RWPE2 (cell line): Measurements from ENCODE around the gene MPC2.
A peak's percentile ranks its signal among the peaks of the same experiment; 100 is the strongest.

Source experiments
- ATAC-seq: fragments of 200-7000 bp; cut with Tn5 transposase; 3 replicates; pipeline ENCODE4 v1.9.1; 2021; ENCODE audit warnings: low read depth
- DNase-seq: peaks from one replicate; pipeline ENCODE4 v3.0.0-alpha.2; 2020; ENCODE audit warnings: low spot score
- H3K27ac ChIP-seq: fragments of 450-650 bp; 2 replicates; pipeline ENCODE4 v1.5.1; 2017; ENCODE audit warnings: mild to moderate bottlenecking; ENCODE audit not compliant: poor library complexity, severe bottlenecking
- H3K27me3 ChIP-seq: fragments of 250-450 bp; sonication (Bioruptor Pico); 2 replicates; pipeline ENCODE4 v1.5.1; 2021; ENCODE audit warnings: mild to moderate bottlenecking, moderate library complexity; ENCODE audit not compliant: insufficient read depth, poor library complexity, severe bottlenecking
- H3K36me3 ChIP-seq: fragments of 250-450 bp; sonication (Bioruptor Pico); 2 replicates; pipeline ENCODE4 v1.5.1; 2020; ENCODE audit warnings: low read depth, mild to moderate bottlenecking, moderate library complexity
- H3K4me1 ChIP-seq: fragments of 250-450 bp; sonication (Bioruptor Pico); 2 replicates; pipeline ENCODE4 v1.5.1; 2021; ENCODE audit warnings: mild to moderate bottlenecking, moderate library complexity; ENCODE audit not compliant: insufficient read depth, poor library complexity, severe bottlenecking
- H3K4me3 ChIP-seq: fragments of 250-450 bp; sonication (Bioruptor Pico); 2 replicates; pipeline ENCODE4 v1.5.1; 2021; ENCODE audit warnings: mild to moderate bottlenecking, moderate library complexity; ENCODE audit not compliant: severe bottlenecking
- H3K9me3 ChIP-seq: fragments of 250-450 bp; sonication (Bioruptor Pico); 2 replicates; pipeline ENCODE4 v1.5.1; 2021; ENCODE audit warnings: mild to moderate bottlenecking, moderate library complexity; ENCODE audit not compliant: severe bottlenecking
- TF ChIP-seq, protein P1 (sequence below): fragments of 450-650 bp; IDR thresholded peaks from one replicate; pipeline ENCODE4 v1.5.1; 2017; ENCODE audit warnings: mild to moderate bottlenecking, moderate library complexity; ENCODE audit not compliant: poor library complexity, severe bottlenecking

The MPC2 gene

DNA sequence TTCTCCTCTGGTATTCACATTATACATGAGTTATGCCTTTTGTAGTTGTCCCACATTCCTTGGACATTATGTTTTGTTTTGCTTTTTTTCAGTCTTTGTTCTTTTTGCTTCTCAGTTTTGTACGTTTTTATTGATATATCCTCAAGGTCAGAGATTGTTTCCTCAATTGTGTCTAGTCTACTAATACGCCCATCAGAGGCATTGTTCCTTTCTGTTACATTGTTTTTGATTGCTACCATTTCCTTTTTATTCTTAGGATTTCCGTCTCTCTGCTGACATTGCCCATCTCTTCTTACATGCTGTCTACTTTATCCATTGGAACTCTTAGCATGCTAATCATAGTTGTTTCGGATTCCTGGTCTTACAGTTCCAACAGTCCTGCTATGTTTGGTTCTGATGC is 27.8 kb upstream of the MPC2 start:
- no peaks in the 10 kb centered on the region for H3K4me1 ChIP-seq
- ATAC-seq: no peak
- DNase-seq: no peak

GRCh38 chr1:167957710-167958109 is 20.8 kb upstream of the MPC2 start:
- no peaks in the 10 kb centered on the region for H3K27me3 ChIP-seq
- H3K36me3 ChIP-seq: peaks cover 22% of the 10 kb centered on the region
- DNase-seq (no peak), ATAC-seq (peak; percentile 48; the same call in 1 of the 3 replicates)
- H3K27ac ChIP-seq: no peak overlapping the region
- no peaks in the 10 kb centered on the region for H3K9me3 ChIP-seq
- peaks cover 11% of the 10 kb centered on the region for H3K4me1 ChIP-seq
- H3K4me3 ChIP-seq: no peak overlapping the region
- TF ChIP-seq, protein P1, sequence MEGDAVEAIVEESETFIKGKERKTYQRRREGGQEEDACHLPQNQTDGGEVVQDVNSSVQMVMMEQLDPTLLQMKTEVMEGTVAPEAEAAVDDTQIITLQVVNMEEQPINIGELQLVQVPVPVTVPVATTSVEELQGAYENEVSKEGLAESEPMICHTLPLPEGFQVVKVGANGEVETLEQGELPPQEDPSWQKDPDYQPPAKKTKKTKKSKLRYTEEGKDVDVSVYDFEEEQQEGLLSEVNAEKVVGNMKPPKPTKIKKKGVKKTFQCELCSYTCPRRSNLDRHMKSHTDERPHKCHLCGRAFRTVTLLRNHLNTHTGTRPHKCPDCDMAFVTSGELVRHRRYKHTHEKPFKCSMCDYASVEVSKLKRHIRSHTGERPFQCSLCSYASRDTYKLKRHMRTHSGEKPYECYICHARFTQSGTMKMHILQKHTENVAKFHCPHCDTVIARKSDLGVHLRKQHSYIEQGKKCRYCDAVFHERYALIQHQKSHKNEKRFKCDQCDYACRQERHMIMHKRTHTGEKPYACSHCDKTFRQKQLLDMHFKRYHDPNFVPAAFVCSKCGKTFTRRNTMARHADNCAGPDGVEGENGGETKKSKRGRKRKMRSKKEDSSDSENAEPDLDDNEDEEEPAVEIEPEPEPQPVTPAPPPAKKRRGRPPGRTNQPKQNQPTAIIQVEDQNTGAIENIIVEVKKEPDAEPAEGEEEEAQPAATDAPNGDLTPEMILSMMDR: no peak

More for the DNA sequence above, 27.8 kb upstream of the MPC2 start:
- H3K4me3 ChIP-seq: no peak overlapping the region
- no peak overlapping the region for H3K27ac ChIP-seq
- no peaks in the 10 kb centered on the region for H3K9me3 ChIP-seq
- no peaks in the 10 kb centered on the region for H3K27me3 ChIP-seq
- TF ChIP-seq, protein P1: no peak
- H3K36me3 ChIP-seq: peaks cover 25% of the 10 kb centered on the region; the same call in 1 of the 2 replicates

DNA sequence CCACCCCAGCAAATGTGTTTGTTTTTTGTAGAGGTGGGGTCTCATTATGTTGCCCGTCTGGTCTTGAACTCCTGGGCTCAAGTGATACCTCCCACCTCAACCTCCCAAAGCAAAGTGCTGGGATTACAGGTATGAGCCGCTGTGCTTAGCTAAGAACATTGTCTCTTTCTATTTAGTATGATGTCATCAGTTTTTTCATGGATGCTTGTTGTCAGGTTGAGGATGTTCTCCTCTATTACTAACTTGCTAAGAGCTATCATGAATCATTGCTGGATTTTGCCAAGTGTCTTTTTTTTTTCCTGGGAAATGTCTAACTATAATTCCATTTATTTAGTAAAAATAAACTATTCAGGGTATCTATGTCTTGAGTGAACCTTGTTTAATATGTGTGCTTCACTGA is 19.0 kb upstream of the MPC2 start:
- DNase-seq: no peak
- H3K27me3 ChIP-seq: no peaks in the 10 kb centered on the region
- peak; percentile 19; the same call in 1 of the 3 replicates for ATAC-seq
- H3K9me3 ChIP-seq: no peaks in the 10 kb centered on the region
- no peak overlapping the region for H3K27ac ChIP-seq
- peaks cover 35% of the 10 kb centered on the region for H3K36me3 ChIP-seq
- no peak overlapping the region for H3K4me3 ChIP-seq
- peaks cover 11% of the 10 kb centered on the region for H3K4me1 ChIP-seq
- TF ChIP-seq, protein P1: no peak

GRCh38 chr1:167950569-167950968 is 13.7 kb upstream of the MPC2 start:
- no peak for DNase-seq

GRCh38 chr1:167949785-167950184 is 12.9 kb upstream of the MPC2 start:
- TF ChIP-seq, protein P1: no peak
- H3K9me3 ChIP-seq: no peaks in the 10 kb centered on the region
- no peak overlapping the region for H3K4me3 ChIP-seq
- no peak overlapping the region for H3K27ac ChIP-seq
- DNase-seq (no peak), ATAC-seq (no peak)
- H3K36me3 ChIP-seq: peaks cover 35% of the 10 kb centered on the region
- H3K27me3 ChIP-seq: no peaks in the 10 kb centered on the region
- H3K4me1 ChIP-seq: peaks cover 5% of the 10 kb centered on the region

More at GRCh38 chr1:167950569-167950968, 13.7 kb upstream of the MPC2 start:
- no peak for ATAC-seq
- no peaks in the 10 kb centered on the region for H3K27me3 ChIP-seq
- TF ChIP-seq, protein P1: no peak
- no peaks in the 10 kb centered on the region for H3K9me3 ChIP-seq
- H3K27ac ChIP-seq: no peak overlapping the region
- H3K4me1 ChIP-seq: peaks cover 5% of the 10 kb centered on the region
- no peak overlapping the region for H3K4me3 ChIP-seq
- peaks cover 35% of the 10 kb centered on the region for H3K36me3 ChIP-seq
